GM11168 (cell line): ENCODE results near the gene CDNF.
"Not testable (repeated sequence)": the region's sequence is repeated elsewhere in the genome, so short reads cannot be mapped to it uniquely, and the experiment has no call there.

Experiments
- in situ Hi-C: fragments of 300-500 bp; cut with MboI; formaldehyde crosslinking; loops from one replicate; pipeline ENCODE4 v1.12.0; 2022; ENCODE audit warnings: low sequenced_read_pairs; ENCODE audit not compliant: unreplicated experiment

The CDNF gene

DNA sequence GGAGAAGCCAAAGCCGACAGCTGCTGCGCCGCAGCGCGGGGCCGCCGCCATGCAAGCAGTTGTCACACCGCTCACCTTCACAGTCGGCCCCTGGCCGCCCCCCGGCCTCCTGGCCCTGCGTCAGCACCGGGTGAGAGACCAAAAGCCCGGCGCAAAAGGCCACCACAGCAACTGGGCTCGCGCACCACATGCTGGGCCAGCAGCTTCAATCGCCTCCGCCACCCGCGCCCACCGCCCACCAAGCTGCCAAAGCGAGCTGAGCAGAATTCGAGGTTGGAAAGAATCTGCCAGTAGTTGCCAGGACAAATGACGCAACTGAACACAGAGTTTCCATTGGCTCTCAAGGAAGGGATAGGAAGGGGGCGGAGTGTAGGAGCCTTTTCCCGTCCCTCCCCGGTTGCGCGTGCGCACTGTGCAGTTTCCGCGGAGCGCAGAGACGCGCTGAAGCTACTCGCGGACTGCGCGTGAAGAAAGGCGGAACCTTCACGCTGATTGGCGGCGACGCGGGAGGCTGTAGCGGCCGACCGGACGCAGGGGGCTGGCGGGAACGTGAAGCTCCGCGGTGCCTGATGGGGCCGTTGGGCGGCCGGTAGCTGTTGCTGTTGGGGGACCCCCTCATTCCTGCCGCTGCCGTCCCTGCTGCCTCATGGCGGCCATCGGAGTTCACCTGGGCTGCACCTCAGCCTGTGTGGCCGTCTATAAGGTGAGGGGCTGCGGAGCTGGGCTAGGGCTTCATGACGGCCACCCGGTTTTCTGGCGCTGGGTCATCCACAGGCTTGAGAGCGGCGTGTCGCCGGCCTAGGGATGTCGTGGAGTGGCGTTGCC lies at the start of gene CDNF, which contains the start of the genes HSPA14 and MSANTD7:
Gene CDNF, minus strand, starts transcription at position 281 of the 825 bp plus-strand sequence. Its CDS starts 91 bp downstream, at position 190.
Gene HSPA14, plus strand, starts transcription at position 550 of the 825 bp plus-strand sequence. Its CDS starts 97 bp downstream, at position 647.
Gene MSANTD7, plus strand, starts transcription at position 550 of the 825 bp plus-strand sequence. CDS start 3,979 bp downstream, outside the sequence.
- in situ Hi-C loops, result no loop called here

DNA sequence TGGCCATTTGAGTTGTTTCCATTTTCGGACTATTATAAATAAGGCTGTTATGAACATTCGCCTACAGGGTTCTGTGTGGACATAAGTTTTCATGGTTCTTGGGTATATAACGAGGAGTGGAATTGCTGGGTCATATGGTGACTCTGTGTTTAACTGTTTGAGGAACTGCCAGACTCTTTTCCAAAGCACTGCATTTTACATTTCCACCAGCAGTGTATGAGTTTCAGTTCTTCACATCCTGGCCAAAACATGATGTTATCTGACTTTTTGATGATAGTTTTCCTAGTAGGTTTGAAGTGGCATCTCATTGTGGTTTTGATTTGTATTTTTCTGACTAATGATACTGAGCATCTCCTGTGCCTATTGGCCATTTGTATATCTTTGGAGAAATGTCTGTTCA lies 46.2 kb upstream of the CDNF start:
- in situ Hi-C loops, result no loop called here

DNA sequence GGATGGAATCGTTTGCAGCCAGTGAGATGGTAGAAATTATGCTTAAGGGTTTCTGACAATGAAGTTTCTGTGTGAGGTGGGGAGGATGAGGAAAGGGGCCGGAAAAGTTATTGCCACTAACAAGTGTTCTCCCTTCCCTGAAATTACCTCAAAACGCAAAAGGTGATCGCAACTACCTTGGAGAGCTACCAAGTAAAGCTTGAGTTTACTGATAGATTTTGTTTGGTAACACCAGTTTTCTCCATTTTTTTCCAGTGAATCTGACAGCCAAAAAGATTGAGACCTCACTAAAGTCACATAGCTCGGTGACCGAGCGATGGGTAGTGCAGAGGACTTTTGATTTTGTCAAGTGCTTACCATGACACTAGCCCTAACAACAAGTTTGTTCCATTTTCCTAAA lies 42.4 kb upstream of the CDNF start:
- in situ Hi-C loops, result no loop called here

DNA sequence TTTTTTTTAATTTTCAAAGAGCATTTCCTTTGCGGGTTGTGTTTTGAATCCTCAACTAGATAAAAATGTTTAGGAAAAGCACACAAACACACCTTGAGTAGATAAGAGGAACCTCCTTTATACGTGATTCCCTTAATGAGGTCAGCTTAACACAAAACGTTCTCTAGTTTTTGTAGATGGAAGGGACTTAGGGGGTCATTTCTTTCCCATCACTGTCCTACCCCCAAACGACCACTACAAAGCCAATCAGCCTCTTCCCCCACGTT lies 42.0 kb upstream of the CDNF start:
- in situ Hi-C loops, result no loop called here

DNA sequence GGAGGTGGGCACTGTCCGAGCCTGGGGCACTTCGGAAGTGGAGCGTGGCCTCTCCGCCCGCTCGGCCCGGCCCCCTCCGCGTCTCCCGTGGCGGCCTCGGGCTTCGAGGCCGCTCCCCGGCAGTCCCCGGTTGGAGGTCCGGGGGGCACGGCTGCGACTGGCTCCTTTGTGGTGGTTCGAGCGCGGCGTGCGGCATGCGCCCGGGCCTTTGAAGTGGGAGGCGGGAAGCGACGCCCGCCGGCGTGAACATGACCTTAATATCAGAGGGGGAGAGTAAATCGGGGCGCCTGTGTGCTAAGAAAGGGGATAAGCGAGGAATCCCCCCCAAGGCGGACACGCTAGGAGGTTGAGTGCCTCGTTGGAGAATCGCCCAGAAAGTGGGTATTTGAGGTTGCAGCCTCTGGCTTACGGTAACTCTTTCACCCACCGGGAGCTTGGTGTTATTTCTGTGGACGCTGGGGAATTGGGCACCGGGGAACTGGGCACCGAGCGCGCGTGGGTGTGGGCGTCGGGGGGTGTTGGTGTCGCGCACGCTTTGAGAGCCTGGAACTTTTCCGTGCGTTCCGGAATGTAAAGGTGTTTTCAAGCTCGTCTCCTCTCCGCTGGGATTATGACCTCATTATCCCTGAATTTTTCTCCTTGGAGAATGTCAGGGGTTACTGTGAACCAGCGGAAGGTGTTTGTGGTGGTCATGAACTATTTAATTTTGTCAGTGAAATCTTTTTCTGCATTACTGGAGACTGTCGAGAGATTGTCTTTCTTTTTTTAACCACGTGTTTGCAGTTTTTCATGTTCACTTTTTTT lies 41.5 kb upstream of the CDNF start:
- in situ Hi-C loops, result no loop called here

DNA sequence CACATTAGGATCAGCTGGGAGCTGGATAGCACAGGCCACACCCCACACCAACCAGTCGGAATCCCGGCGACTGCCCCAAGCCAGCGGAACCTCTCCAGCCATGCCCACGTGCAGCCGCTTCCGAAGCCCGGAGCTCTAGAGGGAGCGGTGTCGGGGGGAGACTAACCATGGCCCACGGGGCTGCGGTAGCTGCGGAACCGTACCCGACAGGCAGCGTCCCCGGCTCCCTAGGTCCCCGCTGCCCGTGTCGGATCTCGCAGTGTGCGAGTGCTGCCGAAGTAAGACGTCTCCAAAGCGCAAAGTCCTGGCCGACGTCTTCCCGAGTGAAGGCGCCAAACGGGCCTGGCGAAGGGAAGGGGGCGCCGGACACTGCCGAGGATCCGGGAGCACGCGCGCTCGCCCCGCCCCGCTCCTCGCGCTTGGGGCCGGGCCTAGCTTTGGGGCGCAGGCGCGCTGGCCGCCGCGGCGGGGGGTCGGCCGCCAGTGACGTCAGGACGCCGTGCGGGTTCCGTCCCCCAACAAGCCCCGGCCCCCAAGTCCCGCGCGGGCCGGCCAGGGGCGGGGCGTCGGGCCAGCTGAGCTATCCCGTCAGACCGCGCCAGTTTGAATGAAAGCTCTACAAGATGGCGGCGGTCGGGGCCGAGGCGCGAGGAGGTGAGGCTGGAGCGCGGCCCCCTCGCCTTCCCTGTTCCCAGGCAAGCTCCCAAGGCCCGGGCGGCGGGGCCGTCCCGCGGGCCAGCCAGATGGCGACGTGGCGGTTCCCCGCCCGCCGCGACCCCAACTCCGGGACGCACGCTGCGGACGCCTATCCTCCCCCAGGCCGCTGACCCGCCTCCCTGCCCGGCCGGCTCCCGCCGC lies 40.7 kb upstream of the CDNF start, which contains the start of gene SUV39H2:
Gene SUV39H2, plus strand, starts transcription at position 601 of the 858 bp plus-strand sequence. Its CDS starts 23 bp downstream, at position 624.
- in situ Hi-C loops, result no loop called here

DNA sequence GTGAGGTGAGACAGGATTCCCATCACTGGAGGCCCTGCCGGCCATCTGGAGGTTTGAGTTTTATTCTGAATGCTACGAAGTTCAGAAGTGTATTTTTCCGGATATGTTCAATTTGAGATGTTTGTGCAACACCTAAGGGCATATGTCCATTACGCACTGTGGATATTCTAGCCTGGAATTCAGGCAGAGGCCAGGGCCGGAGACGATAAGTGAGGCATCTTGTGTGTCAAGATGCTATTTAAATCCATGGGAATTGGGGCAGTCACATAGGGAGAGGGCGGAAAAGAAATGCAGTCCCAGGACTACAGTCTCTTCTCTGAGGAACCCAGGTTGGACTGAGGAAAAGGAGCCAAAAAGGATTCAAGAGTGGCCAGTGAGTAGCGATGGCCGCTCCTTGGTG lies 38.9 kb upstream of the CDNF start:
- in situ Hi-C loops, result no loop called here

DNA sequence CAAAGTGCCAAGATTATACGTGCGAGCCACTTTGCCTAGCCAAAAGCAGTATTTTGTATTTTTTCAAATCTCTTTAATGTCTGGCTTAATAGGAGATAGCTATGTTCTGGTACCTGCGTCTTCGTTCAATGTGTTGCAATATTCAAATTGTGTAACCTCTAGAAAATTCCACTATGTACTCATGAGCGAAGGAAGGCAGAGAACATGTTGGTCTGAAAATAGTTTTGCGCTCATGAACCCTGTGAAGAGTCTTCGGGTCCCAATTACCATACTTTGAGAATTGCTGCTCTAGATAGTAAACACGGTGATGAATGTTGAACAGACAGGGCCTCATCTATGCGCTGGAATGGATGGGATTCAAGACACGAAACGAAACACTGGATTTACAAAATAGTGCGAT lies 38.1 kb upstream of the CDNF start:
- in situ Hi-C loops, result no loop called here

DNA sequence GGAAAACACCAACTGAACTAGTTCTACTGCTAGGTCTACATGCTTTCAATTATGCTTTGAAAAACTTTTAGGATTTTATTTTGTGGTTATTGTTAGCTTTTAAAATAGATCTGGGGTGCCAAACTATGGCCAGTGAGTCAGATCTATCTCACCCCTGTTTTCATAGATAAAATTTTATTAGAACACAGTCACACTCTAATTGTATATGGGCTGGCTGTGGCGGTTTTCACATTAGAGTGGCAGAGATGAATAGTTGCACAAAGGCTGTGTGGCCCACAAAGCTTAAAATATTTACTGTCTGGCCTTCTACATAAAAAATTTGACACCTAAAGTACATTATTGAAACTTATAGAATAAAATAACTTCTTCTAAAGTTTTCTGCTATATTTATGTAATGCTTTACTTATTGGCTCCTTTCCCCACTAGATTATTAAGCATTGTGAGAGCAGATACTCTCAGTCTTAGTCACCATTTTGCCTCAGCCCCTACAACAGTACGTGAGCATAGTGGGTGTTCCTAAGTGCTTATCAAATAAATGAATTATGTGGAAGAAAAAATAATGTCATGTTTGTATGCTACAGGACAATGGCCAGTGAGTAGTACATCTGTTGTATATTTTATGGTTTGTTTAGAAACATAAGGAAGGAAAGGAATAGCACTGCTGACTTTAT lies 35.4 kb upstream of the CDNF start:
- in situ Hi-C loops, result no loop called here

DNA sequence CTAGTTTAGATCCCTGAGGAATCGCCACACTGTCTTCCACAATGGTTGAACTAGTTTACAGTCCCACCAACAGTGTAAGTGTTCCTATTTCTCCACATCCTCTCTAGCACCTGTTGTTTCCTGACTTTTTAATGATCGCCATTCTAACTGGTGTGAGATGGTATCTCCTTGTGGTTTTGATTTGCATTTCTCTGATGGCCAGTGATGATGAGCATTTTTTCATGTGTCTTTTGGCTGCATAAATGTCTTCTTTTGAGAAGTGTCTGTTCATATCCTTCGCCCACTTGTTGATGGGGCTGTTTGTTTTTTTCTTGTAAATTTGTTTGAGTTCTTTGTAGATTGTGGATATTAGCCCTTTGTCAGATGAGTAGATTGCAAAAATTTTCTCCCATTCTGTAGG lies 27.0 kb upstream of the CDNF start:
- in situ Hi-C loops, result not testable (repeated sequence)

DNA sequence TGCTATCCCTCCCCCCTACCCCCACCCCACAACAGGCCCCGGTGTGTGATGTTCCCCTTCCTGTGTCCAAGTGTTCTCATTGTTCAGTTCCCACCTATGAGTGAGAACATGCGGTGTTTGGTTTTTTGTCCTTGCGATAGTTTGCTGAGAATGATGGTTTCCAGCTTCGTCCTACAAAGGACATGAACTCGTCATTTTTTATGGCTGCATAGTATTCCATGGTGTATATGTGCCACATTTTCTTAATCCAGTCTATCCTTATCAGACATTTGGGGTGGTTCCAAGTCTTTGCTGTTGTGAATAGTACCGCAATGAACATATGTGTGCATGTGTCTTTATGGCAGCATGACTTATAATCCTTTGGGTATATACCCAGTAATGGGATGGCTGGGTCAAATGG lies 26.6 kb upstream of the CDNF start:
- in situ Hi-C loops, result not testable (repeated sequence)

DNA sequence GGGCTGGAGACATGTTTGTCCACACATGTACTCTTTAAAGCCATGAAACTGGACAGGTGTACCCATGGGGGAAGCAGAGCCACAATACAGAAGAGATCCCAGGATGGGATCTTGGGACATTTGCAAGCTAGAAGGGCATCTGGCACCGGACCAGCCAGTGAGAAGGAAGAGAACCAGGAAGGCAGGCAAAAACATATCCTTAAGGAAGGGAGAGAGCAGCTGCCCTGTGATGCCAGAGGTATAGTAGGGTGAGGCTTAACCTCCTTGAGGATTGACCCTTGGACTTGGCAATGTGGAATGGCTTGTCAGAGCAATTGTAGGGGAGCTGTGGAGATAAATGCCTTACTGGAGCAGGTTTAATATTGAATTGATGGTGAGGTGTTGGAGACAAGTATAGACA lies 23.0 kb upstream of the CDNF start:
- in situ Hi-C loops, result no loop called here

DNA sequence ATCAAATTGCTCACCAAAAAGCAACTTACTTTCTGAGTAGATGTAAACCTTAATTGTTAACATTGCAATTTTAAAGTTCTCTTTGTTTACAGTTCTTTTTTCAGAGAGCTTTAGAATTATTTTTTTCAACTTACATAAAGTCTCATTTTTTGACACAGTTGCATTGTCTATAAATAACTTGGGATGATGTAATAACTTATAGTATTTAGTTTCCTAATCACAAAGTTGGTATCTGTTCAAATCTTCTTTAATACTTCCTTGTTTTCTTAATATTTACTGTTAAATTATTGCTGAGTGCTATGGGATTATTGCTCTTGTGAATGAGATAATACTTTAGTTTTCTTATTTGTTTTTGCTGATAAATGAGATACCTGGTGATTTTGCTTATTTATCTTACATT lies 21.9 kb upstream of the CDNF start:
- in situ Hi-C loops, result no loop called here

DNA sequence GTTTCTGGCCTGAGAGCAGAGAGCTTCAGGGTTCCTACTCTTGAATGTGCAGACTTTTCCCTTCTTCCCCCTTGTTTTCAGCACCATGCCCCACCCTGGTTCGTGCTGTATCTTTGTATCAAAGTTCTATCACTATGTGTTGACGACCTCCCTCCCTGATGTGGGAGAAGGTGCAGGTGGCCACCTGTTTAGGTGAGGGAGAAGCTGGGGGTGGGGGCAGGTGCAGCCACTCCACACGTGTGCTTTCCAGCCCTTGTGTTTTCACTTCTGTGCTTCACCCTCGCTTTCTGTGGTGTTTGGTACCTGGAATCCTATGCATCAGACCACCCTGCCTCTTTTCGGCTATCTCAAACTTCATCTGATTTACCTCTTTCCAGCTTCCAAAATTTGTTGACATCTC lies 21.2 kb upstream of the CDNF start:
- in situ Hi-C loops, result no loop called here

DNA sequence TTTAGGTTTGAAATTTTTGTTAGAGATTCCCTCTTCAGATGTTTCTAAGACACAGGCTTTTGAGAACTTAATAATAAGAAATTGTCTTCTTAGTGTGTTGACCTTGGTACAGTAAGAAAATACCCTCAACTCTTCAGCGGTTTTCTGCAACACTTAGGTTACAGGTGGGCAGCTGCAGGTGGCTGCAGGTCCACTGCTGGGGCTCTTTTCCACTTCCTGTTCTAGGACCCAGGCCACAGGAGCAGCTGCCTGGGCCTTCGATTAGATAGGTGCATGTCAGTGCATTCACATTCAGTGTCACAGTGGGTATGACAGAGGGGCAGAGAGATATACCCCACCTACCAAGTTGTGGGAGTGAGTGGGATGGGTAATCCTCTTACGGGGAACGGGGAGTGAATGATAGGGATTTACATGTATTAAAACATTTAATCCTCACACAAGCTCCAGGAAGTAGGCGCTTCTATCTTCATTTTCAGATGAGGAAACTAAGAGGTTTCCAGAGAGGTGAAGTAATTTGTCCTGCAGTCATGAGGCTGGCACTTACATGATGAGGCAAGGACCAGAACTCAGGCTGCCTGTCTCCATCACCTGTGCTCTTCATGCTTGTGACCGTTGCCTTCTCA lies 20.6 kb upstream of the CDNF start:
- in situ Hi-C loops, result no loop called here

DNA sequence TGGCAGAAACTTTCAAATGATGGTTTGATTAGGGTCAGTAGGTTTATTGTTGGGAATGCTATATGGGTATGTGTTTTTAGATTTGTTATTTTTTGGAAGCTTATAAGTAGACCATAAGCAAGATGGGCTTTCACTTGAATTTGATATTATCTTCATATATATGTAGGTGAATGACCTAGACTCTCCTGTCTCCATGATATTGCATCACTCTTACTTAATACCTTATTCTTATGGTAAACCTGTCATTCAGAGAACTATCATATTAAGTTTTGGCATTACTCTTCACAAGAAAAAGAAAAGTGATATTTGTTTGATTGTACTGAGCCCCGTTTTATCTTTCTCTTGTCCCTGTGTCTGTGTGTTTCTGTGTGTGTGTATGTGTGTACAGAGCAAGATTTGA lies 17.6 kb upstream of the CDNF start:
- in situ Hi-C loops, result no loop called here

DNA sequence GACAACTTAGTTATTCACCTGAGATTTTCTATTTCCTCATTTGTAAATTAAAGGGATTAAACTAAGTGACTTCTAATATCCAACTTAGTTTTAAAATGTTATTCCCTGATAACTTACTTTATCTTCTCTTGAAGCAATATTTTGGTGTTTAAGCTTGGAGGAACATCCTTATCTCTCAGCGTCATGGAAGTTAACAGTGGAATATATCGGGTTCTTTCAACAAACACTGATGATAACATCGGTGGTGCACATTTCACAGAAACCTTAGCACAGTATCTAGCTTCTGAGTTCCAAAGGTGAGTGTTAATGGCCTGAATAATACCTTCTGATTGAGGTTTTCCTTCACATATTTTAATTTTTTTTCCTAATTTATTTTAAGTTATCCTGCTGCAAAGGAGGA lies 14.4 kb upstream of the CDNF start:
- in situ Hi-C loops, result no loop called here

DNA sequence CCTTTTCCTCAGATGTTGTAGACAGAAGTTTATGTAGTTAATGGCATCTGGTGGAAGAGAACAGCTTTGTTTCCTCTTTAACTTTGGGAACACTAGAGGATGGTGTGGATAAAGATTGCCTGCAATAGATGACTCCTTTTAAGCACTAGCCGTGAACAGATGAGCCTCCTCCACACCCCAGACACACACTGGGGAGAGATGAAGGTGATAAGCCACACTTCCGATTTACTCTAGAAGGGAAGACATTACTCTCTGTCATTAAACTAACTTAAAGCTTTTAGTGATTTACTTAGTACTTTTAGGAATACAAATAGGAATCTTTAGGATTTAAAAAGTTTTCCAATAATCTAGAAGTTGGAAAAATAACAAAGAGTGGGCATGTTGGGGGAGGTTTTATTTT lies 7.1 kb upstream of the CDNF start:
- in situ Hi-C loops, result loop anchor here (10.0 kb wide), 1 partner anchor 250 kb away; the partner anchor contains the start of gene RPP38

DNA sequence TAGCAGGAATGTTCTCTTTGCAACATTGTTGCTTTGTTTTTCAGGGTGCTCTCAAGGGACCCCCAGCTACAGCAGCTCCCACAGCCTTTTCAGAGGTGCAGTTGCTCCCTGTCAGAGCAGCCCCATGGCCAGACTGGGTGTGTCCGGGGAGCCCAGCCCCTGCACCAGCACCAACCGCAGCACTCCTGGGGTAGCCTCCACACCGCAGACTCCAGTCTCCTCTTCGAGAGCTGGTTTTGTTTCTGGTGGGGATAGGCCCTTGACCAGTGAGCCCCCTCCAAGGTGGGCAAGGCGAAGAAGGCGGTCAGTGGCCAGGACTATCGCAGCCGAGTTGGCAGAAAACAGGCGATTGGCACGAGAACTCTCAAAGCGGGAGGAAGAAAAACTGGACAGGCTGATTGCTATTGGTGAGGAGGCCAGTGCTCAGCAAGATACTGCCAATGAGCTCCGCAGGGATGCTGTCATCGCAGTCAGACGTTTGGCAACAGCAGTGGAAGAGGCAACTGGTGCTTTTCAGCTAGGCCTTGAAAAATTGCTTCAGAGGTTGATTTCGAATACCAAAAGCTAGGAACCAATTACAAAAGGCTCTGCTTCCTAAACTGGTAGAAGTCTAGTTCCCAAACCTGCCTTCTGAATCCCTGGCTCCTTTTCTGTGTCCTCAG lies 5.6 kb upstream of the CDNF start:
- in situ Hi-C loops, result loop anchor here (10.0 kb wide), 1 partner anchor 251 kb away; the partner anchor contains the start of gene RPP38
